H1 (cell line): ENCODE results near the gene NRL. TPM values are rescaled to one million over a fixed set of nuclear protein-coding genes. Genes with fewer than 3 reads are reported as not detected.

Source experiments
- CTCF ChIA-PET: fragments of 300-600 bp; sonication (Branson Sonifier 250); formaldehyde crosslinking; loops from one replicate; lab custom pipeline; 2021; ENCODE audit not compliant: partially characterized antibody; lab: Charles Lee
- POLR2A ChIA-PET: fragments of 300-600 bp; sonication (Branson Sonifier 250); formaldehyde crosslinking; loops from one replicate; lab custom pipeline; 2021; ENCODE audit warnings: inconsistent platforms; ENCODE audit not compliant: partially characterized antibody; lab: Charles Lee
- DNase-seq, 2 experiments: peaks; one replicate each; pipeline versions ENCODE4 v3.0.0 to v3.0.0-alpha.2; 2010 to 2022; ENCODE audit warnings: low spot score in 2 of 2, low read depth in 1 of 2, mixed read lengths in 1 of 2
- FAIRE-seq: peaks from 2 replicates; lab custom pipeline; 2011; peaks lifted over from hg19 to GRCh38; lab: Jason Lieb, UNC
- H2AFZ ChIP-seq: 2 replicates; pipeline ENCODE4 v1.8.1; 2012; ENCODE audit warnings: low read length, inconsistent platforms
- H2AK5ac ChIP-seq: 2 replicates; pipeline ENCODE4 v1.6.1; 2013; ENCODE audit warnings: low read depth, low read length
- H2BK120ac ChIP-seq: replicated peaks from 2 replicates; pipeline ENCODE3; 2013; ENCODE audit warnings: low read depth, low read length, inconsistent platforms
- H2BK12ac ChIP-seq: 2 replicates; pipeline ENCODE4 v1.6.1; 2013; ENCODE audit warnings: low read depth, low read length
- H2BK15ac ChIP-seq: 2 replicates; pipeline ENCODE4 v1.6.1; 2013; ENCODE audit warnings: low read length
- H2BK20ac ChIP-seq: 2 replicates; pipeline ENCODE4 v1.6.1; 2013; ENCODE audit warnings: low read length
- H2BK5ac ChIP-seq: 2 replicates; pipeline ENCODE4 v1.6.1; 2013; ENCODE audit warnings: low read depth, low read length
- H3K14ac ChIP-seq: 2 replicates; pipeline ENCODE4 v1.6.1; 2013; ENCODE audit warnings: inconsistent platforms; ENCODE audit not compliant: insufficient read length
- H3K18ac ChIP-seq: 2 replicates; pipeline ENCODE4 v1.6.1; 2013; ENCODE audit warnings: low read length; ENCODE audit errors: extremely low read depth
- H3K23ac ChIP-seq: 2 replicates; pipeline ENCODE4 v1.6.1; 2013; ENCODE audit warnings: inconsistent platforms; ENCODE audit not compliant: insufficient read length
- H3K23me2 ChIP-seq: 2 replicates; pipeline ENCODE4 v1.6.1; 2013; ENCODE audit warnings: low read depth, low read length
- H3K27ac ChIP-seq: 2 replicates; pipeline ENCODE4 v1.6.1; 2011; ENCODE audit warnings: low read depth, low read length, inconsistent platforms
- H3K27me3 ChIP-seq, 4 experiments: replicated peaks in 1 of 4; 1 replicate in 1 of 4; 2 replicates in 3 of 4; pipeline versions ENCODE4 v1.6.1 to v1.8.1; 2011 to 2013; ENCODE audit warnings: low read length in 3 of 4, mild to moderate bottlenecking in 3 of 4, inconsistent platforms in 2 of 4, mixed read lengths in 2 of 4, moderate library complexity in 1 of 4; ENCODE audit not compliant: control insufficient read depth in 3 of 4, insufficient read depth in 3 of 4; ENCODE audit errors: extremely low read depth in 1 of 4
- H3K36me3 ChIP-seq, 4 experiments: 2 replicates each; pipeline versions ENCODE4 v1.6.1 to v1.8.1; 2011 to 2013; ENCODE audit warnings: mild to moderate bottlenecking in 4 of 4, low read length in 3 of 4, moderate library complexity in 2 of 4, control low read depth in 1 of 4, inconsistent platforms in 1 of 4; ENCODE audit not compliant: insufficient read depth in 4 of 4, control insufficient read depth in 2 of 4
- H3K4ac ChIP-seq: replicated peaks from 2 replicates; pipeline ENCODE3; 2013; ENCODE audit warnings: low read length, low read depth, mixed read lengths, inconsistent platforms; ENCODE audit not compliant: insufficient read length
- H3K4me1 ChIP-seq, 4 experiments: replicated peaks in 1 of 4; 1 replicate in 1 of 4; 2 replicates in 3 of 4; pipeline versions ENCODE4 v1.6.1 to v1.8.1; 2011 to 2013; ENCODE audit warnings: low read length in 3 of 4, inconsistent platforms in 2 of 4, mixed read lengths in 1 of 4; ENCODE audit not compliant: insufficient read depth in 4 of 4, control insufficient read depth in 3 of 4
- H3K4me2 ChIP-seq, 2 experiments: 2 replicates each; pipeline versions ENCODE4 v1.6.1 to v1.8.1; 2011 to 2013; ENCODE audit warnings: low read depth in 2 of 2, low read length in 2 of 2, control low read depth in 1 of 2, inconsistent platforms in 1 of 2, mild to moderate bottlenecking in 1 of 2; ENCODE audit not compliant: insufficient read depth in 1 of 2
- H3K4me3 ChIP-seq, 4 experiments: fragments of 200-600, 300-600 bp in 1 of 4; sonication (generic), shearing (Covaris generic), sonication (Bioruptor Twin) in 1 of 4; 2 replicates each; pipeline versions ENCODE4 v1.5.1 to v1.8.1; 2011 to 2016; ENCODE audit warnings: low read length in 4 of 4, low read depth in 3 of 4, control low read depth in 2 of 4, inconsistent platforms in 2 of 4, mild to moderate bottlenecking in 2 of 4, mixed read lengths in 1 of 4, moderate library complexity in 1 of 4; ENCODE audit not compliant: insufficient read depth in 2 of 4; ENCODE audit errors: extremely low read depth in 1 of 4
- H3K56ac ChIP-seq: replicated peaks from 2 replicates; pipeline ENCODE3; 2013; ENCODE audit warnings: low read depth, mild to moderate bottlenecking, mixed read lengths, low read length, inconsistent platforms; ENCODE audit not compliant: insufficient read length
- H3K79me1 ChIP-seq: 2 replicates; pipeline ENCODE4 v1.6.1; 2013; ENCODE audit warnings: low read depth, low read length, control low read depth
- H3K79me2 ChIP-seq, 2 experiments: 2 replicates each; pipeline versions ENCODE4 v1.6.1 to v1.8.1; 2012 to 2013; ENCODE audit warnings: low read length in 2 of 2, mild to moderate bottlenecking in 2 of 2, inconsistent platforms in 1 of 2; ENCODE audit not compliant: insufficient read depth in 2 of 2, control insufficient read depth in 1 of 2
- H3K9ac ChIP-seq, 4 experiments: replicated peaks in 1 of 4; 1 replicate in 1 of 4; 2 replicates in 3 of 4; pipeline versions ENCODE4 v1.6.1 to v1.8.1; 2011 to 2013; ENCODE audit warnings: low read depth in 3 of 4, low read length in 3 of 4, control low read depth in 2 of 4, mild to moderate bottlenecking in 2 of 4, moderate library complexity in 2 of 4, inconsistent platforms in 1 of 4; ENCODE audit errors: extremely low read depth in 1 of 4
- H3K9me3 ChIP-seq, 2 experiments: 2 replicates each; pipeline versions ENCODE4 v1.6.1 to v1.8.1; 2012 to 2013; ENCODE audit warnings: mild to moderate bottlenecking in 2 of 2, moderate library complexity in 2 of 2, control low read depth in 1 of 2, inconsistent platforms in 1 of 2, low read depth in 1 of 2, low read length in 1 of 2, mixed read lengths in 1 of 2; ENCODE audit not compliant: insufficient read depth in 2 of 2
- H4K20me1 ChIP-seq, 2 experiments: replicated peaks in 1 of 2; 2 replicates each; pipeline versions ENCODE3 to v1.8.1; 2011 to 2013; ENCODE audit warnings: inconsistent platforms in 2 of 2, low read length in 2 of 2, mild to moderate bottlenecking in 1 of 2; ENCODE audit not compliant: insufficient read depth in 2 of 2, control insufficient read depth in 1 of 2
- H4K5ac ChIP-seq: 2 replicates; pipeline ENCODE4 v1.6.1; 2013; ENCODE audit warnings: low read length, low read depth, mixed read lengths, inconsistent platforms; ENCODE audit not compliant: insufficient read length
- H4K8ac ChIP-seq: 2 replicates; pipeline ENCODE4 v1.8.0; 2013; ENCODE audit warnings: mild to moderate bottlenecking, moderate library complexity, low read length, inconsistent platforms; ENCODE audit not compliant: insufficient read depth; ENCODE audit errors: extremely low read depth
- H4K91ac ChIP-seq: replicated peaks from 2 replicates; pipeline ENCODE3; 2013; ENCODE audit warnings: low read length, mixed read lengths, inconsistent platforms; ENCODE audit not compliant: insufficient read length
- CTBP2 ChIP-seq: IDR thresholded peaks from 2 replicates; pipeline ENCODE4 v1.7.0; 2011; ENCODE audit warnings: borderline replicate concordance, mild to moderate bottlenecking, moderate library complexity, mixed read lengths, low read length; ENCODE audit not compliant: insufficient read depth, insufficient read length
- CTCF ChIP-seq, 3 experiments: IDR thresholded peaks; 1 replicate in 2 of 3; 2 replicates in 1 of 3; pipeline versions ENCODE4 v1.5.1 to v1.6.1; 2011; ENCODE audit warnings: low read length in 3 of 3, mild to moderate bottlenecking in 3 of 3, inconsistent platforms in 2 of 3, low read depth in 1 of 3, moderate library complexity in 1 of 3; ENCODE audit not compliant: insufficient read depth in 1 of 3; ENCODE audit errors: control extremely low read depth in 1 of 3
- GABPA ChIP-seq: IDR thresholded peaks from 2 replicates; pipeline ENCODE4 v1.6.1; 2011; ENCODE audit warnings: mild to moderate bottlenecking, low read length, moderate library complexity, borderline replicate concordance; ENCODE audit not compliant: insufficient read depth
- KDM1A ChIP-seq: fragments of 200-600, 300-600 bp; sonication (generic); IDR thresholded peaks from 2 replicates; pipeline ENCODE4 v1.7.1; 2016; ENCODE audit warnings: mild to moderate bottlenecking, low read length, borderline replicate concordance
- MAFK ChIP-seq: IDR thresholded peaks from 2 replicates; pipeline ENCODE4 v1.6.1; 2012; ENCODE audit warnings: low read depth, mild to moderate bottlenecking, improper control_type of control experiment, low read length
- PHF8 ChIP-seq: fragments of 200-600 bp; sonication (generic); conservative IDR thresholded peaks from 2 replicates; pipeline ENCODE4 v1.7.1; 2012; ENCODE audit warnings: low read depth, mild to moderate bottlenecking, inconsistent platforms, low read length, moderate library complexity
- SIN3A ChIP-seq, 2 experiments: IDR thresholded peaks in 1 of 2; conservative IDR thresholded peaks in 1 of 2; 2 replicates each; pipeline ENCODE4 v1.6.1; 2011 to 2012; ENCODE audit warnings: low read length in 2 of 2, improper control_type of control experiment in 1 of 2, low read depth in 1 of 2, mild to moderate bottlenecking in 1 of 2
- TEAD4 ChIP-seq: IDR thresholded peaks from 2 replicates; pipeline ENCODE4 v1.6.1; 2012; ENCODE audit warnings: low read depth, low read length, inconsistent platforms, mixed read lengths
- WGBS, 2 experiments: shearing (Covaris generic) in 1 of 2; methylation state at CpG; one replicate each; pipeline versions ENCODE4 v1.1.6 to v1.1.7; 2013 to 2015; ENCODE audit warnings: low lambda C conversion rate in 2 of 2, mixed read lengths in 2 of 2, inconsistent platforms in 1 of 2, low coverage in 1 of 2, missing lambda C conversion rate in 1 of 2; ENCODE audit not compliant: insufficient replicate concordance in 2 of 2, insufficient coverage in 1 of 2, insufficient read length in 1 of 2; ENCODE audit errors: extremely low coverage in 1 of 2, missing lambda C conversion rate in 1 of 2; 5-methylcytosine and 5-hydroxymethylcytosine counted together
- polyA plus RNA-seq, 7 experiments: library from polyadenylated mRNA; depleted of rRNA in 3 of 7; stranded (reverse) in 5 of 7; unstranded in 2 of 7; fragments of >200 nt in 5 of 7; fragments of 200-250 nt in 2 of 7; gene quantifications; 1 replicate in 5 of 7; 2 replicates in 1 of 7; 4 replicates in 1 of 7; pipeline versions ENCODE4 v1.2.1 to v1.2.3, GENCODE V29; 2011 to 2013; ENCODE audit warnings: missing spikeins in 2 of 7, mixed read lengths in 2 of 7
- total RNA-seq: library from RNA; stranded (reverse); fragmentation: NEBNext Ultra II Directional; extraction: Animal tissue kit (Norgen Biotek cat#: 25700); gene quantifications from 2 replicates; pipeline ENCODE4 v1.2.1, GENCODE V29; 2021

Gene NRL
- total and polyA plus RNA-seq, 2 of the 8 experiments (the other 6 are each of a cell fraction or from before 2014, with no cell fraction given), result 1.1 to 2.2 TPM

- H4K8ac ChIP-seq, result no peak overlapping the region; the same call in 1 of the 2 replicates
- no peak overlapping the region; the same call in 1 of the 2 replicates for H2BK5ac ChIP-seq
- no peaks in the 10 kb centered on the region for H3K4me1 ChIP-seq
- FAIRE-seq, result no peak
- H3K4me3 ChIP-seq, result no peak overlapping the region
- no peaks in the 10 kb centered on the region for H3K23me2 ChIP-seq
- no peak overlapping the region for H2AFZ ChIP-seq
- H3K56ac ChIP-seq, result no peak overlapping the region
- no peak overlapping the region for H4K91ac ChIP-seq
- no peak overlapping the region for H3K14ac ChIP-seq
- H3K79me1 ChIP-seq, result no peaks in the 10 kb centered on the region
- POLR2A ChIA-PET, result interaction anchor here (1.0 to 27.2 kb wide), 4 partner anchors 9 to 34 kb away, joined by 3 to 626 read pairs (median 20); partner anchors contain the start of gene PCK2
- H3K36me3 ChIP-seq, result no peaks in the 10 kb centered on the region
- H4K20me1 ChIP-seq, result no peaks in the 10 kb centered on the region
- no peak overlapping the region for H3K4me2 ChIP-seq
- H3K9ac ChIP-seq, result no peak overlapping the region
- no peak overlapping the region for H3K4ac ChIP-seq
- H2BK120ac ChIP-seq, result no peak overlapping the region
- CTCF ChIA-PET, result interaction anchor here (0.9 to 23.8 kb wide), 8 partner anchors 8 to 242 kb away, joined by 3 to 316 read pairs (median 8); partner anchors contain the start of genes CIDEB, IRF9 and PCK2
- H2BK20ac ChIP-seq, result no peak overlapping the region
- TF ChIP-seq KDM1A (no peak), CTBP2 (no peak), CTCF (IDR thresholded peaks at IDR 0.05; ENCODE audit: control extremely low read depth in 1 of 3, insufficient read depth in 1 of 3, low read depth in 1 of 3, low read length in 3 of 3) (no peak), TEAD4 (no peak), MAFK (no peak), SIN3A (conservative IDR thresholded peaks at IDR 0.05 in 1 of 2, IDR thresholded peaks at IDR 0.05 in 1 of 2; ENCODE audit: low read depth in 1 of 2, low read length in 2 of 2) (no peak), GABPA (no peak), PHF8 (no peak)
- no peak overlapping the region for H2BK12ac ChIP-seq
- DNase-seq, result no peak
- WGBS, 2 experiments, result 94% methylated on average over 7 of the region's 8 CpGs; no CpG with 5 or more reads in 1 of the 2 experiments
- no peaks in the 10 kb centered on the region for H3K9me3 ChIP-seq
- no peak overlapping the region for H2BK15ac ChIP-seq
- H2AK5ac ChIP-seq, result no peak overlapping the region
- no peak overlapping the region for H3K18ac ChIP-seq
- no peak overlapping the region for H3K27ac ChIP-seq
- no peak overlapping the region for H3K23ac ChIP-seq
- H3K79me2 ChIP-seq, result no peaks in the 10 kb centered on the region
- no peak overlapping the region for H4K5ac ChIP-seq
- no peaks in the 10 kb centered on the region; a peak in 1 of 7 replicates for H3K27me3 ChIP-seq
These were observed 49.3 kb downstream of the NRL start for GRCh38 chr14:24065408-24065807.
